HG03280 (cell line): ENCODE results near the gene C17orf100.
A peak's percentile ranks its signal among the peaks of the same experiment; 100 is the strongest.
"Not testable (repeated sequence)": the region's sequence is repeated elsewhere in the genome, so short reads cannot be mapped to it uniquely, and the experiment has no call there.

ENCODE experiments used
- ATAC-seq: cut with Tn5 transposase; IDR thresholded peaks from one replicate; pipeline ENCODE4 v1.9.1; 2021; ENCODE audit warnings: mild to moderate bottlenecking, moderate library complexity; ENCODE audit not compliant: unreplicated experiment

Gene C17orf100

DNA sequence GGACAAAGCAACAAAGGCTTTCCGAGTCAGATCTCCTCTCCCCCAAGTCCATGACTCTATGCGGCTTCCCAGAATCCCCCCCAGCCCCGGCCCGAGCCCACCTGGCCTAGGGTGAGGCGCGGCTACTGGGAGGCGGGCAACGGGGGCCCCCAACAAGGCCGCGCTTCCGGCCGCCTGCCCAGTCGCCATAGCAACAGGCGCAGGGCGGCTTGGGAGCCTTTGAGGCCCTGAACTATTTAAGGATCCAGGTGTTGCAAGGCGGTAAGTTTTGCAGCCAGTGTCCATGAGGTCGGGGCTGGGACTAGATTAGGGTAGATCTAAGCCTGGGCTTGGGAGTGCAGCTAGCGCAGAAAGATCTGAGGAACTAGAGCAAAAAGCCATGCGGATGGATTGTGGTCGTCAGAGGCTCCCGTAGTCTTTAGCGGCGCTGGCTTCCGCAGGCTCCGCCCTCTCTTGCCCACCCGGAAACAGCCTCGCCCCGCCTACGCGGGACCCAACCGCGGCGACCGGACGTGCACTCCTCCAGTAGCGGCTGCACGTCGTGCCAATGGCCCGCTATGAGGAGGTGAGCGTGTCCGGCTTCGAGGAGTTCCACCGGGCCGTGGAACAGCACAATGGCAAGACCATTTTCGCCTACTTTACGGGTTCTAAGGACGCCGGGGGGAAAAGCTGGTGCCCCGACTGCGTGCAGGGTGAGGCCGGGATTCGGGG is 10.9 kb upstream of the C17orf100 start, which contains the start of the genes KIAA0753 and TXNDC17:
TSS of gene KIAA0753 (minus strand) at position 176 of the 711 bp plus-strand sequence. CDS start 5,608 bp downstream, outside the sequence.
TSS of gene TXNDC17 (plus strand) at position 525 of the 711 bp plus-strand sequence. CDS start at position 548, 23 bp downstream.
- peak; percentile 89 for ATAC-seq

DNA sequence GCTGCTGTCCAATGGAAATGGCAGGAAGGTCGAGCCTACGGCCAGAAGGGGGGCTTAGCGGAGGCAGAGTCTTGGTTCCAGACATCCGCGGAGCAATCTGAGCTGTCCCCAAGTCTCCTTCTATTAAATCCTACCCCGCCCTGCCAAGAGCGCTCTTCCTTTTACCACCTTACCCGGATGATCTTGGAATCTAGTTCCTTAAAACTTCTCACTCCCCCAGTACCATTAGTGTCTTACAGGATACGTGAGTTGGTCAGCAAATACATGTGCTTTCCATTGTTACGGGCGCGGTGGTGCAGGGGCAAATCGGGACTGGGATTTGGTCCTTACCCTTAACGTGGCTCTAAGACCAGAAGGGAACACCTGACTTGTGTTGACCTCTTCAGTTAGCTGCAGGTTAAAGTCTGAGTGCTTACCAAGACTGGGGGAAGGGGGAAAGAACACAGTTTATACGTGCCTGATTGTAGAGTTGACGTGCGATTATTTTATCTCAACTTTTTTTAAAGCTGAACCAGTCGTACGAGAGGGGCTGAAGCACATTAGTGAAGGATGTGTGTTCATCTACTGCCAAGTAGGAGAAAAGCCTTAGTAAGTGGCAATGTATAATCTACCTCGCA is 10.2 kb upstream of the C17orf100 start:
- ATAC-seq, result no peak

DNA sequence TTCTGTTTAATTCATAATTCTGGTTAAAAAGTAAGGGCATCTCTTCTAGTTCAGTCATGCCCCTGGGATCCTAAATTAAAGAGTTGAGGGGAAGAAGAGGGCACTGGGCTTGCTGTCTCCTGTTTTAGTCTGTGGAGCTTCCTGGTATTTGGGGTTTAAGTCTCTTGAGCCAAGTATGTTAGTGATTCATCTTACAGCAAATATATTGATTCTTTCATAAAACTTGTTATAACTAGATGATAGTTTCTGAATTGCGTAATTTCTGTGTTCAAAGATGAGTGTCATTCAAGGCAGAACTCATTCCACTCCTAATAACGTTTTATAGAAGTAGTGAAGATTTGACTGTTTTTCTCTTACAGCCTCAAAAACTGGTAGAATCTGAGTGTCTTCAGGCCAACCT is 9.0 kb upstream of the C17orf100 start:
- no peak for ATAC-seq

DNA sequence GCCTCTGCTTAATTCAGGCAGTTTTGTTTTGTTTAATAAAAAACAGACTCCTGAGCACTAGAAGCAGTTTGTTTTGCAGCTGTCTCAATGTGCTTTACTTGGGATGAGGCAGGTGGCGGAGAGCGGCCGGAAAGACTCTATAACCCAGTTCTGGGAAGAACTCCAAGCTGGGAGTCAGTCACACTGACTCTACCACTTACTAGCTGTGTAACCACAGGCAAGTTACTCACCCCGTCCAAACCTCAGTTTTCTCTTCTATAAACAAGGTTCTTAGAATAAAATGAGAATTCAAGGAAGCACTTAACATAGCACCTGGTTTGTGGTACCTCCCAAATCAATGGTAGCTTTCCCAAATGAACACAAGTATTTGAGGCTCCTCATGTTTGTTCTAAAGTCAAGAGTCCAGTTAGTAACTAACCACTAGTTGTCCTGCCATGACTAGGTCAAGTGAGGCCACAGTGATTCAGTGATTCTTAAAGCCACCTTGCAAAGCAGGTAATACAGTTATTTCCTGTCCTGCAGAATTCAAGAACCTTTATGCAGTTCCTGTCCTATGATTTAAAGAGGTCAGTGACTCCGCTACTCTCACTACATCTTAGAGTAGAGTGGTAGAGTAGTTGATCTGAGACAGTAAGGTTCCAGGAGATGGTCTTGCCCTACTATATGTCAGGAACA is 8.0 kb upstream of the C17orf100 start:
- ATAC-seq, result no peak

DNA sequence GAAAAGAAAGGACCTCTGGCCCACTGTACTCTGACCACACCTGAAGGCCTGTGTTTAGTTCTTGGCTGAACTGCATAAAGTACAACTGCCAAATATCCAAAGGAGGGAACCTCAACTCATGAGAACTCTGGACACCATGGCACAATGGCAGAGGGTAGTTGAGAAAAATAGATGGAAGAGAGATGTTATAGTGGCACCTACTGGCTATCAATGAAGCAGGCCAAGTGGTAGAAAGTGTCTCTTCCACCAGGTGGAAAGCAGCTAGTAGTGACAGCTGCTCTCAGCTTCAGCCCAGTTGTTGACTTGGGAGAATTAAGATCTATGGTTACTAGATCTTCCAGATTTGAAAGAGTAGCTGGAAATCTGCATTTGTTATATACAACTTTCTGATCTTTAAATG is 3.4 kb upstream of the C17orf100 start:
- no peak for ATAC-seq

DNA sequence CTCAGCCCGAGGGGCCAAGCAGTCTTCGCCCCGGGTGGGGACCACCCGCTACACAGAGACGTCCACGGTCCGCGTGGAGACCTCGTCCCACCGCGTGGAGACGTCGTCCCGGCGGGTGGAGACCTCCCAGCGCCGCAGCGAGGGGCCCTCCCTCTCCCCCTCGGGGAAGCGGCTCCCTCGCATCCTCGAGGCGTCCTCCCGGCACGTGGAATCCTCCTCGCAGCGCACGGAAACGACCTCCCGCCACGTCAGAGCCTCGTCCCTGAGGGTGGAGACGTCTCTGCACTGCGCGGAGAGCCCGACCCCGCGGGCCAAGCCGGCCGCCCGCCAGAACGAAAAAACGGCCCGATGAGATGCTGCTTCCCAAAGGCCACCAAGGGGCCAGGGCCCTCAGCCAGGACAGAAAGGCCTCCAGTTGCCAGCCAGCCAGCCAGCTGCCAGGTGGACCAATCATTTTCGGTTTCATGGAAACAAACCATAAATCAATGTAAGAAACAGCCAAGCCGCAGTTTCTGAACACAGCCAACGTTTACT is 424 bp downstream of the C17orf100 start:
- ATAC-seq, result peak; percentile 6

DNA sequence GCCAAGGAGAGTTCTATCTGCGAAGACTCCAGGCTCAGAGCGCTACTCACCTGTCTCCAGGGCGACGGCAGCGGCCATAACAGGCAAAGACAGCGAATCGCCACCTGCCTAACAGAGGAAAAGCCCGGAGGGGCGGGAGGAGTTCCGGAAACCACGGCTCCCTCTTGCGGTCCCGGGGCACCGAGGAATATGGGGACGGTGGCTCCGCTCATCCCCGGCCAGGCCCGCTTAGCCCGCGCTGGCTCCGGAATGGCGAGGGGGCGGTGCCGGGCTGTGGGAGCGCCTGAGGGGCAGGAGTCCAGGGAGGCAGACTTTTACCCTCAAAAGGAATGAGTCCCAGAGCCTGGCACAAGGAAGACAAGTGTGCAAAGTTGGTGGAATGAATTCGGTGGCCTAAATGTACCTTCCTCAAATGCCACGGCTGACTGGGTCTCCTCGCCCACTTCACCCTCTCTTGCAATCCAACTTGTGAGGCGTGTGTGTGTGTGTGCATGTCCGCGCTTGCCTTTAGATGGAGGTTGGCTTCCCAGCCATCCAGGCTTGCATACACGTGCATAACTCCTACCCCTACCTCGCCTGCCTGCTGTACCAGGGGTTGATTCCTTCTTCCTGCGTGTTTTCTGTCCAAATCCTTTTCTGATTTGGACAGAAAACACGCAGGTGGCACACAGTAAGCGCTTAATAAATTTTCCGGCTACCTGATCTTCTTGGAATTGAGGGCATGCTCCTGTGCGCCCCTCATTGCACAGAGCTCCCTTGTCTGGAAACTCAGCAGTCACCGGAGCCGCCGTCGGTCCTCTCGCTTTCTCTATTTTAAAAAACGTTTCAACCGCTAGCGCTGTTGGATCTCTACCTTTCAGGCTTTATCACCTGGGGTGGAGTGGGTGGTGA is 3.5 kb downstream of the C17orf100 start:
- no peak for ATAC-seq

DNA sequence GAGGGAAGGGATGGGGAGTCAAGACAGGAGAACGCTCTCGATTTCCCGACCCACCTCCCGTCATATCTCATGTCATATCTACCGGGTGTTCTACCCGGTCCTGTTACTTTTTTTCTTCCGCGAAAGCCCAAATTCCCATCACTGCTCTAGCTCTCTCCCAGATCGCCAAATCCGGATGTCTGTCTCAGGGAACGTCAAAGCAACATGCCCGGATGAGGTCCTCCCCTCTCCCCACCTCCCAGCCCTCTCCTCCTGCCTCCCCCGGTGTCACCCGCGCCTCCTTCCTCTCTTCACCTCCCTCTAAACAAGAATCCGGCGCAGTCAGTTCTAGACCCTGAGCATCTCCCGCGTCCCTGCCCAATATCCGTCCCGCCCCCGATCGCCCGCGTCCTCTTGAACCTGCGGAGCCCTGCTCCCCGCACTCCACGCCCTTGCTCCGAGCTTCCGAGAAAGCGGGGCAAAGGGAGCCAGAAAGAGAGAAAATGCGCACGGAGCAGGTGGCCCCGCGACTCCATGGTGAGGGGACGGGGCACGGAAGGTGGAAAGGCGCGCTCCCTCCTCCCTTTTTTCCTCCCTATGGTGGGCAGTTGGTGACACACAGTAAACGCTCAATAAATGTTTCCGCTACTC is 4.3 kb downstream of the C17orf100 start:
- ATAC-seq, result not testable (repeated sequence)

DNA sequence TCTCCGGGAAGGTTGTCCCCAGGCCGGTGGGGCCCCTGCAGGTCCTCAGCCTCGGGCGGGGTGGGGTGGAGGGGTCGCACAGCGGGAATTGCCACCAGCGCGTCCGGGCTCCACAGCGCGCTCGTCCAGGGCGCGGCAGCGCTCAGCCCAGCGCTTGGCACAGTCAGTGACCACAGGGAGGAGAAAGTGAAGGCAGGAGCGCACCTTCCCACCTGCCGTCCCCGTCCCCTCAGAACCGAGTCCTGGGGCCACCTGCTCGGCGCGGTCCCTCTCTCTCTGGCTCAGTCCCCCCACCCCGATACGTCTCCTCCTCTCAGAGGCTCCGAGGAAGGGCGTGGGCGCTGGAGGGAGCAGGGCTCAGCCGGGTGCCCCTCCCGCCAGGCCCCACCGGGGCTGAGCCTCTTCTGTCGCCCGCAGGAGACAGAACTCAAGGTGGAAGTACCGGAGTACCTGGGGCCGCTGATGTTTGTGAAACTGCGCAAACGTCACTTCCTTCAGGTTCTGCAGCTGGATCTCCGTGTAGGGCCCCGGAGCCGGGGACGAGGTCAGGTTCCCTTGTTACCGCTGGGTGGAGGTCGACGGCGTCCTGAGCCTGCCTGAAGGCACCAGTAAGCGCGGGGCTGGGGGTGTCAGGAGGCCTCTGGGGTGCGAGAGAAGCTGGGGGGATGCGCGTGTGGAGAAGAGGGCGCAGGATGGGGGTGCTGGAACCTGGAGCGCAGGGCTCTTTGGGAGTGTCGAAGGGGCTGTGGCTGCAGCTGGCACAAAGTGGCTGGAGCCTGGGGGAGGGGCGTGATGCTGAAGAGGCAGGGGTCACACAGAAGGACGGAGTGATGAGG is 5.5 kb downstream of the C17orf100 start:
- ATAC-seq, result not testable (repeated sequence)

DNA sequence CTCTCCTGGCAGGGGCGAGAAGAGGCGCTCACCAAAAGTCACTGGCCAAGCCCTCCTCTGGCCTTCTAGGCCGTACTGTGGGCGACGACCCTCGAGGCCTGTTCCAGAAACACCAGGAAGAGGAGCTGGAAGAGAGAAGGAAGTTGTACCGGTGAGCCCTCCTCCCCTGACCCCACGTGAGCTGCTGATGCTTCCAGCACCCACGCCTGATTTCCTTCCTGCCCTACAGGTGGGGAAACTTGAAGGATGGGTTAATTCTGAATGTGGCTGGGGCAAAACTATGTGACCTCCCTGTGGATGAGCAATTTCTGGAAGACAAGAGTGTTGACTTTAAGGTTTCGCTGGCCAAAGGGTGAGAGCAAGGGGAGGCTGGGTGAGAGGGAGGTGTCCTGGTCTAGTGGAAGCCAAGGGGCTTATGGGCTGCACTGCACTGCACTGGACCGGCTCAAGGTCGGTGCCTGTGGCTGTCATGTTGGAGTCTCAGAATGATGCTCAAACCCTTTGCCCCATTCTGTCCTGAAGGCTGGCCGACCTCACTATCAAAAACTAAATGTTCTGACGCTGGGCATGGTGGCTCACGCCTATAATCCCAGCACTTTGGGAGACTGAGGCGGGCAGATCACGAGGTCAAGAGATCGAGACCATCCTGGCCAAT is 6.2 kb downstream of the C17orf100 start:
- no peak for ATAC-seq

DNA sequence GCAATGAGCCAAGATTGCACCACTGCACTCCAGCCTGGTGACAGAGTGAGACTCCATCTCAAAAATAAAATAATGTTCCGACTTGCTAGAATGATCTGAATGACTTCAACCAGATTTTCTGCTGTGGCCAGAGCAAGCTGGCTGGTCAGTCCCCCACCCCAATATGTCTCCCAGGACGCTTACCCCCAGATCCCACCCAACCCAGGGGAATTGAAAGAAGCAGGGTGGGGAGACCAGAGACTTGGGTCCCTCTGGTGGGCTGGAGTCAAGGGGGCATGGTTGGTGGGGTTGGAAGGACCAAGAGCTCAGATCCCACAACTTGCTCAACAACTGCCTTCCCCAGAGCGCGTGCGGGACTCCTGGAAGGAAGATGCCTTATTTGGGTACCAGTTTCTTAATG is 6.8 kb downstream of the C17orf100 start:
- not testable (repeated sequence) for ATAC-seq

DNA sequence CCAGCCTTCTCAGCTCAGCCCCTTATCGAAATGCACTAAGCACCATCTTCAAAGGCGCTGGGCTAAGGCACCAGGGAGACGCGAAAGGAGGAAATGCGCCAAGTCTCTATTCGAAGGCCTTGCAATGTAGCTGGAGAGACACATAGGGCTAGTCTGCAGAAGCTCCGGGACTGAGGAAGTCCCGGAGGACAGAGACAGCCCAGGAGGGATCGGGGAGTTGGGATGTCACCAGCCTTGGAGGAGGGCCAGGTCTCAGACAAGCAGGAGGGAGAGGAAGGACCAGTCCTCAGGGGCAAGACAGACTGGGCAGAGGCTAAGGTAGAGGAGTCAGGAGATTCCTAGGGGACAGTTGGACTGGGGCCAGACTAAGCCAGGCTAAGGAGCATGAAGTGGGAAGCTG is 8.5 kb downstream of the C17orf100 start:
- no peak for ATAC-seq

DNA sequence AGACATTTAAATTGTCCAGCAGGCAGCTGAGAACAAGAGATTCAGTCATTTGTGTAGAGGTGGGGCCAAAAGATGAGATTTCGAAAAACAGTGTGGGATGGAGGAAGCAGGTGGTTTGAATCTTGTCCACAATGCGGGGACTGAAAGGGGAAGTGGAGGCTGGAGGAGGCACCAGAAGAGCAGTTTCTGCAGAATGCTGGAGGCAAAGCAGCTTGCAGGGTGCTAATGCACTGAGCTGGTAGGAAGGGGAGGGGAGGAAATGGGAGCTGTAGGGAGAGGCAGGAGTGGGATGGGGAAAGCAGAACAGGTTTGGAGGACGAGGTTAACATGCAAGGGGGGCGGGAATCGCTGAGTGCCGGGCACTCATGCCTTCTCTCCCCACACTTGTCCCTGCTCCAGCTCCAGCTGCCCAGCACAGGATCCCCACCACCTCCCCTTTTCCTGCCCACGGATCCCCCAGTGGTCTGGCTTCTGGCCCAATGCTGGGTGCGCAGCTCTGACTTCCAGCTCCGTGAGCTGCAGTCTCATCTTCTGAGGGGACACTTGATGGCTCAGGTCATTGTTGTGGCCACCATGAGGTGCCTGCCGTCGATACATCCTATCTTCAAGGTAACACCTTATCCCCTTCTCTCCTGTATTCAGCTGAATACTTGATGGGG is 9.4 kb downstream of the C17orf100 start:
- ATAC-seq, result no peak

DNA sequence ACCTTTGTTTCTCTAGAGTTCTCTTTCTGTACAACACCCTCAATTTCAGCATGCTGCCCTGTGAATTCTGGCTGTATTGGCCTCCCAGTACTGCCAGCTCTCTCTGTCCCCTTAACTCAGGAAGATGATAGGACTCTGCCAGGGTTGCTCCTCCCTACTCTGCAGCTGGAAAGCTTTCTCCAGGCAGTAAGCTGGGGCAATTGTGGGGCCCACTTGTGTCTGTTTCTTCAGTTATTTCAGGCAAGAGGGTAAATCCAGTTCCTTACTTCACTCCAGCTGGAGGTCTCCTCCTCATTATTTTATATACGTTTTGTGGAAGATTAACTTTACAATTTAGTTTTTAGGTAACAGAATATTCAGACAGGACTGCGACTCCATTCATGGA is 9.9 kb downstream of the C17orf100 start:
- ATAC-seq, result no peak

DNA sequence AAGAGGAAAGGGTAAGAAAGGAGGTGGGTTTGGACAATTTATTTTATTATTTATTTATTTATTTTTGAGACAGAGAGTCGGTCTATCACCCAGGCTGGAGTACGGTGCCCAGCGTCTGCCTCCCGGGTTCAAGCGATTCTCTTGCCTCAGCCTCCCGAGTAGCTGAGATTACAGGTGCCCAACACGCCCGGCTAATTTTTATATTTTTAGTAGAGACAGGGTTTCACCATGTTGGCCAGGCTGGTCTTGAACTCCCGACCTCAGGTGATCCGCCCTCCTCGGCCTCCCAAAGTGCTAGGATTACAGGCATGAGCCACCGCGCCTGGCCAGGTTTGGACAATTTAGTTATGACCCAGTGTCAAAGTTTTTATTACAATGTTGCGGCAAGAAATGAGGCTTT is 11.6 kb downstream of the C17orf100 start:
- ATAC-seq, result not testable (repeated sequence)

DNA sequence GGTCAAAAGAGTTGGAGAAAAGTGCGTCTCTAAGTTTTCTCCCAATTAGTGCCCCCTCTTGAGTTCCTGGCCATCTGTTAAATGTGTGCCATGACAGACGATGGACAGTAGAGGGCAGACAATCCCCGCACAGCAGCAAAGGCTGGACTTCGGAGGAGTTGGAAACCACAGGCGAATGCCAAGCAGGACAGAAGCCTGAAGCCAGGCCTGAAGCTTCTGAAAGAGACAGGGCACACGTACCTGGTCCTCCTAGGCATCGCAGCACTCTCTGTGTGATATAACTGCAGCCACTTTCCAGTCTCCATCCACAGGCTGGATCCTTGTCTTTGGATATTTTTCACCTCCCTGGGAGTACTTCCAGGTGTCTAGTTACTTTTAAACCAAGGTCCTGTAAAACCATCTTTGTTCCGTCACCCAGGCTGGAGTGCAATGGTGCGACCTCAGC is 14.5 kb downstream of the C17orf100 start:
- no peak for ATAC-seq

DNA sequence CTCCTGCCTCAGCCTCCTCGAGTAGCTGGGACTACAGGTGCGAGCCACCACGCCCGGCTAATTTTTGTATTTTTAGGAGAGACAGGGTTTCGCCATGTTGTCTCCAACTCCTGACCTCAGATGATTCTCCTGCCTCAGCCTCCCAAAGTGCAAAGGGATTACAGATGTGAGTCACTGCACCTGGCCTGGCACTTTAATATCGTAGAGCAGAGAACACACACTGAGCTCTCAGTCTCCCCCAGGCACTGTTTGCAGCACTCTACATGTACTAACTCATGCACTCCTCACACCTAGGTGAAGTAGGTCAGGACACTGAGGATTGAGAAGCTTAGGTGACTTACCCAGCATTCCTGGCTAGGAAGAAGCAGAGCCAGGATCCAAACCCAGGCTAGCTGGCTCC is 15.0 kb downstream of the C17orf100 start:
- ATAC-seq, result no peak

DNA sequence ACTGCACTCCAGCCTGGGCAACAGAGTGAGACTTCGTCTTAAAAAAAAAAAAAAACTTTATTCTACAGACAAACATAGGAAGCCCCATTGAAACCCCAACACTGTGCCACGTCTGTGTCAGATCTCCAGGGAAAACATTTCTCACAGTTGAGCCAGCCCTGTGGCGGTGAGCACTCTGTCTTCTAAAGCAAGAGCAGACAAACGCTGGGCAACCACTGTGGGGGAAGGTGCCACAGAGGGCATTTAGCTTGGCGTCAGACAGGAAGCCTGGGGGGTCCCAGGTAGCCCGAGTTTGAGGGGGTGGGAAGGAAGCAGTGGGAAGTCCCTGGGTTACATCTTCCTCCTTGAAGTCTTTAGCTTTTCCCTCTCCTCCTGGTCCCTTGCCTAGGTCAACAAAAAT is 16.0 kb downstream of the C17orf100 start:
- no peak for ATAC-seq
